HG03039 (cell line): Measurements from ENCODE around the gene GRID2.

Experiments
- ATAC-seq: cut with Tn5 transposase; IDR thresholded peaks from one replicate; pipeline ENCODE4 v1.9.1; 2021; ENCODE audit warnings: mild to moderate bottlenecking, moderate library complexity; ENCODE audit not compliant: unreplicated experiment

GRID2 gene

DNA sequence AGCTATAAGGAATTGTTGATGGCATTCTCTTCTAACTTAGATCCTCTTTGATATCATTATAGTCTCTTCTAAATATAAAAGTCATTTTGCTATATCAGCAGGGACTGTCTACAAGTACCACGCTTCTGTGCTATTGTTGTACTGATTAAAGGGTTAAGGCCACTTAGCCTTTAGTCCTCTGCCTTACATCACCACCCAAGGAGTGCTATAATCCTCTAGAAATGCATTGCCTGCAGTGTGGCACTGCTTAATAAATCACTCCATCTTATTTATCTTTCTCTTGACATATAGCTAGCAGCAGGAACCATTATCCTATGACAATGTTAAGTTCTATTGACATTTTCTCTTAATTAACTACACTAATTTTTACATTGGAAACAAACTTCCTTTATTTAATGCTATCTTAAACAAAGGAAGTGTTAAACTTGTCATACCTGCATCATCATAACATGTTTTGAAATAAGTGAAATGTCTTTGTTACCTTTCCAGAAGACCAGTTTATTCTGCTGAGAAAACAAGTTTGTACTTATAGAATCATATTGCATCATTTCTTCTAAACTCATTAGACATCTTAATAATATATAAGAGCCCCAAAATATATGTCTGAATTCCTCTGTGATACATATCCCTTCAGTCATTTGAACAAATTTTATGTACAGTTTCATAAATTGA, 1163.9 kb downstream of the GRID2 start:
- no peak for ATAC-seq

DNA sequence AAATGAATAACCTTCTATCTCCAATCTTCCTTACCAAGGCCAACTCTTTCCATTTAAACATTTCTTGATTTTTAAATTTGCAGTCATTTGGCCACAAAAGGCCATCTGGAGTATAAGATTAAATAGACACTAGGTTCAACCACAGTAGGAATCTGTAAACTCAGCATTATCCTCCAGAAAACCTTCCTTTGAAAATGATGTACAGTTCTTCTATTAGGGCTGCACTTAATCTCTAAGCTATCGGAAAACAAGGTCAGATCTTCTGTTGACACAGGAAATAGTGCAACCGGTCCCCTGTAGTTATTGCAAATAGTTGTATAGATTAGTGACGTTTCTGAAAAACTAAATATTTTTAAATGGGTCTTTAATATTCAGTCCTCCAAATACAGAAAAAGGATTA, 1165.8 kb downstream of the GRID2 start:
- ATAC-seq = no peak

DNA sequence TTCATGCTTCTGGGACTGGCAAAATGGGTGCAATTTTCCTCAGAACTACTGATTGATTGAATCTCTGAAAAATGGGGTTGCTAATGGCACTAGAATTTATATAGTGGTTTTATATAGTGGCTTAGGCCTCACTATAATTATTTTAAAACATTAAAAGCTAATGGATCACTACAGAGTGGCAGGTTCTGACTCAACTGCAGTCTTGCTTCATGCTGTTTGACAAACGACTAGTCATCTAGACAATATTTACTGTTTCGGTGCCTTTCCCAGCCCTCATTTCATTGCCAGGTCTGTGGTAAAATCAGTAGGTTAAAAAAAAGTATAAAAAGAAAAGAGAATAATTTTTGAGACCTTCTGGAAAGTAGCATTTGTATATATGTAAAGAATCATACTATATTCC, 1172.0 kb downstream of the GRID2 start:
- ATAC-seq = no peak

DNA sequence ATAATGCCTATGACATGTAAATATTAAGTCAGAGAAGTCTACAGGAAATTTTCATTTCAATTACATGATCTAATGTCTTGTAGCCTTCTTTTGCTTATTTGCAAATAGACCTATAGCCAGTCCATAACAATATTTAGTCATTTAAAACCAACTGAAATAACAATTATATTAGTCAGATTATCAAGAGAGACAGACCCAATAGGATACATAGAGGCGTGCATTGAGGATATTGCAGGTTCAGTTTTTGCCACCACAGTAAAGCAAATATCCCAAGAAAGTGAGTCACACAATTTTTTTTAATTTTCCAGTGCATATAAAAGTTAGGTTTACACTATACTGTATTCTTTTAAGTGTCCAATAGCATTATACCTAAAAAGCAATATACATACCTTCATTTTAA, 1175.0 kb downstream of the GRID2 start:
- ATAC-seq = no peak

DNA sequence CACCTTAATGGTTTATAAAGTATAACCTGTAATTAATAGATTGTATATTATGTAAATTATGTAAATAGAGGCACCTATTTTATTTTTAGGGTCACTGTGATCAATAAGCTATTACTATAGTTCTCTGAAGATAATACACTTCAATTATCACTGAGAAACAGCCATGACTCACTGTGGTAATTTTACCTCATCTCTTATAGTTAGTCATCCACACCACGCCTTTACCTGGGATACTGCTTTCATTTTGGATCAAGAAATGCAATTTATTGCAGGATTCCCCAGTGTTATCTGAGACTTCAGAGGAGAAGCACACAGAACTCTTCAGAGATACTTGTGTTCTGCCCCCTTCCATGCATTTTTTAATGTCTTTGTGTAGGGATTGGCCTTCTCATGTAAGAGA, 1176.7 kb downstream of the GRID2 start:
- no peak for ATAC-seq

DNA sequence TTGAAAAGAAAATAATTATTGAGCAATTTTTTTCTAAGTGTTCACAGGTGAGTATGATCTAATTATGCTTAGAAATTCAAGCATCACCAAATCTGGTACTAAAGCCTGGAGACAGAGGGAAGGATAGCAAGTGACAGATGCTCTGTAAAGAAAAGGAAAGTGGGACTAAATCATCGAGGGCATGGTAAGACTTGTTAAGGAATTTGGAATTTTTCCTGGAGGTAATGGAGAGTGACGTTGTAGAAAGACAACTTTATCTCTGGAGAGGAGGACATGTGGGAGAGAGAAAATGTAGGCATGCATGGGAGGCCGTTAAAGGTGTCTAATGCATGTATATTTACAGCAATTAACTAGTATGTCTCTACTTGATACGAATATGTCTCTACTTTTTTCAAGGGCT, 1191.6 kb downstream of the GRID2 start:
- no peak for ATAC-seq

DNA sequence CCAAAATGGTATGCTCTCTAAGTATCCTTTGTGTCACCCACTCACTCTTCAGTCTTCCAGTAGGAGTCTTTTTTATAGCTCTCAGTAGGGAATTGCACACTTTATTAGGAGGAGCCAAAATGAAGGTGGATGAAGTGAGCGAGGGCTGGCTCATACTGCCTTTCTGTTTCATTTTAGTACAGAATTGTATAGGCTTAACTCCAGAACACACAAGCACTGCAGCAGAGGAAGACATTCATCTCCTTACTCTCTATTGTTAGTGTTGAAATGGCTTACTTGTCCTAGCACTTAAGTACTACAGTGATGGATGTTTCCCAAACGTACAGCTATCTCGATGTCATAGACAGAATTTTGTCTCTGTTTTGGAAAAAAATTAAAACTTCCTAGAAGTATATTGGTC, 1197.5 kb downstream of the GRID2 start:
- no peak for ATAC-seq

DNA sequence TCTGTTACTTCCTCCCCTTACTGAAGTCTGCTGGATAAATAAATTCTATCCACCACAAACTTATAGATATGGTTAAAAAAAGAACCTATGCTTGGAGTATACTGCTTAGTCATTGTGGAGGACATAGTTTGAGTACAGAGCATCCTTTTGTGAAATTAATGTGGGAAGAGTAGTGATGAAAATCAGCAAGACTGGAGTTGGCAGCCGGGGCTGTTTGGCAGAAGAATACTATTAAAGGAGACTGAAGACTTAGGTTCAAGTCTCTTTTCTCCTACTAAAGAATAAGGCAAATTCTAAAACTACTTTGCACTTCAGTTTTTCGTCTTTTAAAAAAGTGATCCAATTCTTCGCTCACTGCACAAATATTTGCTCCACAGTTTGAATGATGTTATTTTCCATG, 1198.2 kb downstream of the GRID2 start:
- no peak for ATAC-seq

DNA sequence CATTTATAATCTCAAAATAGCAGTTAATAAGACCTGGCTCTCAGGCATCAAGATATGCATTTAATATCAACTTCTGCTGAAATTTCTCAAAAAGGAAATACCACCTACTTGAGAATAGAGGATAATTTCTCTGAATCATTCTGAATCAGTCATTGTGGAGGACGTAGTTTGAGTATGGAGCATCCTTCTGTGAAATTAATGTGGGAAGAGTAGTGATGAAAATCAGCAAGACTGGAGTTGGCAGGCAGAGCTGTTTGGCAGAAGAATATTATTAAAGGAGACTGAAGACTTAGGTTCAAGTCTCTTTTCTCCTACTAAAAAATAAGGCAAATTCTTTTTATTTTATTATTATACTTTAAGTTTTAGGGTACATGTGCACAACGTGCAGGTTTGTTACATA, 1199.2 kb downstream of the GRID2 start:
- ATAC-seq = no peak

DNA sequence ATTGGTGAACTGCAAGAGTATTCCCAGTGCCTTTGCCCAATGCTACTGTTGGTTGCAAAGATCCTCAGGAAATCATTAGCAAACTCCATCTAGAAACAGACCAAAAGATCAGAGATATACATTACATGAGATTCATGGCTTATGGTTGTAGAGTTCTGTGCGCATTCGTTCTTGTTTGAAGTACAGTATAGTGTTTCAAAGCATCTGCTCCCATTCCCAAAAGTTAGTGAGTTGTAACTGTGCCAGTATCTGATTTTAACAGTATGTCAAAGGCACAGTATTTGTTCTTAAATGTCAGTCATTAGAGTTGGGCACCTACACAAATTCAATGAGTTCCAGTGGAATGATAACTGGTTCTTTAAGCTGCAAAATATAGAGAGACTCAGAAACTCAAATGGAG, 1210.1 kb downstream of the GRID2 start:
- no peak for ATAC-seq

DNA sequence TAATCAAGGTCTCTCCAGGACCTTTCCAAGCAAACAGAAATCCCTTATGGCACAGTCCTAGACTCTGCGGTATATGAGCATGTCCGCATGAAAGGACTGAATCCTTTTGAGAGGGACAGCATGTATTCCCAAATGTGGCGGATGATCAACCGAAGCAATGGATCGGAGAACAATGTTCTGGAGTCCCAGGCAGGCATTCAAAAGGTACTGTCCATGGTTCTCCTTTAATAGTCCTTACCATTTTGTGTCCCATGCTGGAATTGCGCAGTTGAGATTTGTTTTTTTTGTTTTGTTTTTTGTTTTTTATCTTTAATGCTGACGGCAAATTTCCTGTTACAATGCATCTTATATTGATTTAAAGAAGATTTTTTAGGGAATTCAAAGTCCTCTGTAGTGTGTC, 1211.4 kb downstream of the GRID2 start:
- no peak for ATAC-seq

DNA sequence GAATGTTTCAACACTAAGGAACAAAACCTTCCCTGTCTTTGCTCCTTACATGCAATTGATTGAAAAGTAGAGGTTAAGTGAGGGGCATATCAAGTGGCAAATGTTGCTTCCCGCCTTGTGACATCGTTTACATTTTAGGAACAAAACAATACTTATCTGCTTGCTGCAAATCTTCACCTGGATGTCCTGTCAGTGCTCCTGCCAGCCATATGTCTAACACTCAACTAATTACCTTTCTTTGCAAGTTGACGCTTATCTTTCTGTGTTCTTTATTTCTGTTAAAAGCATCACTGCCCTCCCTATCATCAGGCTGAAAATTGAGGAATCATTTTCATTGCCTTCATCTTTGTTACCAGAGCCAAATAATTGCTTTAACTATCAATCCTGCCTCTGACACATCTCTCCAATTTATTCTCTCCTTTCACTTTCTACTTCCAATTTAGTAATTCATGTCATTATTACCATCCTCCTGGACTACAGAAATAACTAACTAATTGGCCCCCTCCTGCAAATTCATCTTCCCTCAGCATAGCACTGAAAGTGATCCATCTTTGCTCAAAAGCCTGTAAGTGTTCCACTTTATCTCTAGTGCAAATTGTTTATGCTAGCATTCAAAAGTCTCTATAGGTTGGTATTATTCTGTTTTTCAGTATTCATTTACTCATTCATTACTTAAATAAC, 1226.1 kb downstream of the GRID2 start:
- no peak for ATAC-seq

DNA sequence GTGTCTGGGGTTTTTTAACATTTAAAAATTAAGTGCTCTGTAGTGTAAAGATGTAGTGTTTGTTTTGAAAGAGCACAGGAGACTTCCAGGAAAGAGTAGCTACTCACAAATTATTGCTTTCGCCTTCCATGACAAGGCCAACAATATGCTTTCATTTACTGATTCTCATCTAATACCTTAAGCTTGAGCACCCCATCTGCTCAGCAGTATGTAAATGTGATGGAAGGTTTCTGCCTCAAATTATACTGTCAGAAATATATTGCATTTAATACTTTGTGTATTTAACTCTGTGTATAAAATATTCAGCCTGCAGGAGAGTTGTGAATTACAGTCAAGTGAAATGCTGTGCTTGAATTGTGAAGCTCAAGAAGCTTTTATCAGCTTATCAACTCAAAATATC, 1228.5 kb downstream of the GRID2 start:
- ATAC-seq = no peak

DNA sequence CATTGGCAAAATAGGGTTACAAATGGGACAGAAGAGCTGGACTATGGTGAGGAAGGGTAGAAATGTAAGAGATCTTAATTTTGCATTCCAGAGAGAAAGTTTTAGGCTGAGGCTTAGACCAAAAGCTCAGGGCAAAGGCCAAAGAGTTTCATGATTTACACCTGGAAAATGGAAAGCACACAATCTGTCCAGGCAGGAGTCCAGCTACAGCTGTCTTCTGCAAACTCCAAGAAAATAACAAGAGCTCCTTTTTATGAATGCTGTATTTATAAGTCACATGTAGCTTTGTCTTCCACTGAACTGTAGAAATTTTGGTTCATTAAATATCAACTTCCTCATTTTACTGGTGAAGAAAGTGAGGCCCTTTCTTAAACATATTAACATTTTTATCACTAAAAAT, 1236.8 kb downstream of the GRID2 start:
- ATAC-seq = no peak

DNA sequence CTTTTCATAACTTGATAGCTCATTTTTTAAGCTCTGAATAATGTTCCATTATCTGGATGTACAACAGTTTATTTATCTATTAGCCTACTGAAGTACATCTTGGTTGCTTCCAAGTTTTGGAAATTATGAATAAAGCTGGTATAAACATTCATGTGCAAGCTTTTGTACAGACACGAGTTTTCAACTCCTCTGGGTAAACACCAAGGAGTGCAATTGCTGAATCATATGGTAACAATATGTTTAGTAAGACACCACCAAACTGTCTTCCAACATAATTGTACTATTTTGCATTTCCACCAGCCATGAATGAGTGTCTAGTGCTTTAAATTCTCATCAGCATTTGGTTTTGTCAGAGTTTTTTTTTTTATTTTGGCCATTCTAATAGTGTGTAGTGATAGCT, 1258.1 kb downstream of the GRID2 start:
- ATAC-seq = no peak

DNA sequence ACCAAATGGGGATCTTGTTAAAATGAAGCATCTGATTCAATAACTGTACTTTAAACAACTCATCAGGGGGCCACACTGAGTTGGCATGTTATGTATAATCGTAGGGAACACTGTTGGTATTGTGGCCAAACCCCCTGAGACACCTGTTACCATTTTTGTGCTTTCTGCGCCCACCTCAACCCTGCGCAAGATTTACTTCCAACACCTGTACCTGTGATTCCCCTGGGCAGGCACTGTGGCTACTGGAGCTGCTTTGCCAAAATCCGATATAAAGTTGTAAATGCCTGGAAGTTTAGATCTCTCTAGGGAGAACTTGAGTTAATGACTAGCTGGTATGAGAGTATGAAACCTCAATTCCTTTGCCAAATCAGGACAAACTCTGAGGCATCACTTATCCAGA, 1265.0 kb downstream of the GRID2 start:
- no peak for ATAC-seq

DNA sequence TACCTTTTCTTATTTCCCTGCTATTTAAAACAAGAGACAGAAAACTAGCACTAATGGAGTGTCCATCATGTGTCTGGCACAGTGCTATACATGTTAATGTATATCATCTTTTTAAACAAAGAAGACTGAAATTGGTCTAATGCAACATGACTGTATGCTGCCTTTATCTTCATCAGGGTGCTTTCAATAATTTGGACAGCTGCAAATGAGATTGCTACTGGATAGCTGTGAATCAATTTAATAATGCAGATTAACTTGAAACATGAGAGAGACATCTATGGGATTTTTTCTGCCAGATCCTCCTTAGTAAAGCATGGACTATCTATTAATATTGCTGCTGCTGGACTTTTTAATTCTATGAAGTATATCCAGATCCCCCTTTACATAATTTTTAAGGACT, 1269.5 kb downstream of the GRID2 start:
- ATAC-seq = no peak

DNA sequence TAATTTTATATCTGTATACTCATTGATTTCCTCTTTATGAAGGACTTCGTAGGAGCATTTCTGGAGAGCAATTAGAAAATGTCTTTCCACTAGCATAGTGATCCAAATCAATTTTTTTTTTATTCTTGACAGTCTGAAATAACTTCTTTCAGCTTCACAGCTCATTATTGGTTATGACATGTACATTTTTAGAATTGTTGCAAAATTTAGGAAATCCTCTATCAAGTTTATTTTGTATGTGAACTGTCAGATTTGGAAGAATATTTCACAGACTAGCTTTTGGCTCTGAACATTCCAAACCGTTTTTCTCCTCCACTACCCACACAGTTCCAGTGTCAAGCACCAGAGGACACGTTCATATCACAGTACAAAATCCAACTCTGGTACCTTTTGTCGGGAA, 1275.2 kb downstream of the GRID2 start:
- ATAC-seq = no peak

DNA sequence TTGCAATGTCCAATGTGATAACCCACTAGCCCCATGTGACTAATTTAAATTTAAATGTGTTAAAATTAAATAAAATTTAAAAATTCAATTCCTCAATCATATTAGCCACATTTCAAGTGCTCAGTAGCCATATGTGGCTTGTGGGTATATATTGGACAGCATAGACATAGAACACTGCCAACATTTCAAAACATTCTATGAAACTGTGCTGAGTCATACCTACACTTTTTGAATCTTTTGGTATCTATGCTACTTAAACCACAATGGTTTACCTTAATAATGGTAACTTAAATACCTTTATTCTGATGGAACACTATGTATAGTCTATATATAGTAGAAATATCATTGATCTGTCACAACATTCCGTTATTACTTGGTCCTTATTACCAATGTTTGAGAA, 1301.4 kb downstream of the GRID2 start:
- ATAC-seq = no peak

DNA sequence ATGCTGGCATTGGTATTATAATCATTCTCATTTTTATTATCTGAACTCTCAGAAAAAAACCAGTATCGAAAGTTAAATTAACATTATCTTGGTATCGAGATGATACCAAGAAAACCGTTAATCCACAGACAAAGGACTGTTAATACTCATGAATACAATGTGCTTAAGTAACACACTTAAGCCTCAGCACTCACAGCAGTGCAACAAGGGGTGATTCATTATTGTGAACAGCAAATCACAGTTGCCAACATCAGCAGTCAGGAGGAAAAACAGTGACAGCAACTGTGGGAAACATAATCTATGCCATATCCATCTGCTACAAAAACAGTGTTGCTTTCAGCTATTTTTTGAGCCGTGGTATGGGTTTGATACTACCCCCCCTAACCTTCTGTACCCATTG, 1313.8 kb downstream of the GRID2 start:
- no peak for ATAC-seq

DNA sequence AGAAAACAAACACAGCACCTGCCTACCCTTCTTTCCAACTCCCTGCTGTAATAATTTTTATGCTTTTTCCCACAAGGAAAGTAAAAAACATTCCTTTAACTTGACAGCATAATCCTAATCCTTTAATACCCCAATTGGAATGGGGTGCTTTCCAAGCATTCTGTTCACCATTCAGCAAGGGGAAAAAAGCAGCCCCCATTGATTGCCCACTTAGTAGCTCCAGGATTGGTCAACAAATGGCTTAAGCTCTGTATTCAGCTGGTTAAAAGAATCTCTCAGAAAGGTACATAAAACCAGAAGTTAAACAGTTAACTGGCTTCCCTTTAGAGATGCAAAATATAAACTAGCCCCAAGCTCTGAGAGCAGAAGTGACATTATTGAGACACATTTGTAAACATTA, 1330.0 kb downstream of the GRID2 start:
- no peak for ATAC-seq

DNA sequence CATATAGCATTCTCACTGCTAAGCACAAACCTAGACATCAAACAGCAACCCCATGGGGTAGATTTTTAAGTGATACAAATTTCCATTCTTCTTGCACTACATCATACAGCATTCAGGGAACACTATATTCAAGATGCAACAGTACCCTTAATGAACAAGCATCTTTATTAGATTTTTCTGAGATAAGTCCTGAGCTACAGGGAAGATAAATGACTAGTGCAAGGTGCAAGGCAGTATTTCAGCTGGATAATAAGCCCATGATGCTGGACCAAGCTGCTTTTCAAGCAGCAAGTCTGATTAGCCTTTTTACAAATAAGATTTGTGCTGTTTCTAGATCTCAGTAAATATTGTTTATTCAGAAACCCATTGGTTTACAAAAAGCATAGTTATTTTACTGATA, 1332.2 kb downstream of the GRID2 start:
- ATAC-seq = no peak

DNA sequence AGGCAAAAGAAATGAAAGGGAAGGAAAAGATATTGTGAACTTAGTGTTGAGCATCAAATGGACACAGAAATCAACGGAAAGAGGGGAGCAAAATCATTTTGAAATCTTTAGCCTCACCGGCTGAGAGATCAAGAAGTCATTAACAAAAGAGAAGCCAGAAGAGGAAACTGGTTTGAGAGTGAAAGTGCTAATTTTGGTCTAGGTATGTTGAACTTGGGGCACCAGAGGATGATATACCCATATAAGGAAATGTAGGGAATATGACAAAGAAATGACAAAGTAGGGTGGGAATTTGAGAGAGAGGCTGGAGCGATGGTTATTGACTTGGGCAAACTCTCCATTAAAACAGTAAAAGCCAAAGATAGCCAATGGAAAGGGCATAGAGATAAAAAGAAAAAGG, 1341.4 kb downstream of the GRID2 start:
- ATAC-seq = no peak
